CD4-positive, alpha-beta T cell treated with Interleukin-12 subunit alpha and Interleukin-12 subunit beta, for 1 hour (primary cell): ENCODE measurements around the gene PYURF.

Experiments used
- DNase-seq: peaks from one replicate; pipeline ENCODE4 v3.0.0-alpha.2; 2020

The PYURF gene

GRCh38 chr4:88503344-88503743 lies 20.2 kb downstream of the PYURF start:
- no peak for DNase-seq

- no peak for DNase-seq
These were observed 25.6 kb downstream of the PYURF start for GRCh38 chr4:88497859-88498409.

- DNase-seq = no peak
These were observed 34.3 kb downstream of the PYURF start for GRCh38 chr4:88489100-88489761.

- DNase-seq = no peak
These were observed 42.0 kb downstream of the PYURF start for GRCh38 chr4:88481537-88481936.

GRCh38 chr4:88478247-88478646 lies 45.3 kb downstream of the PYURF start:
- no peak for DNase-seq

- no peak for DNase-seq
These were observed 46.2 kb downstream of the PYURF start for GRCh38 chr4:88477229-88477860.
